Endodermal cell (in vitro differentiated cells): ENCODE results near the gene CPZ. TPM values are rescaled to one million over a fixed set of nuclear protein-coding genes. Genes with fewer than 3 reads are reported as not detected.

Source experiments
- DNase-seq: peaks from one replicate; pipeline ENCODE4 v3.0.0-alpha.2; 2017
- H3K27ac ChIP-seq: 2 replicates; pipeline ENCODE4 v1.5.1; 2013; ENCODE audit warnings: mild to moderate bottlenecking, low read depth, low read length, moderate library complexity
- H3K27me3 ChIP-seq: 2 replicates; pipeline ENCODE4 v1.6.1; 2013; ENCODE audit warnings: mild to moderate bottlenecking, low read length, moderate library complexity; ENCODE audit not compliant: insufficient read depth, control insufficient read depth, poor library complexity, severe bottlenecking
- H3K36me3 ChIP-seq: 2 replicates; pipeline ENCODE4 v1.7.0; 2013; ENCODE audit warnings: mild to moderate bottlenecking, low read length, moderate library complexity; ENCODE audit not compliant: control insufficient read depth, insufficient read depth
- H3K4me1 ChIP-seq: one replicate; pipeline ENCODE4 v1.7.0; 2013; ENCODE audit warnings: low read length; ENCODE audit not compliant: control insufficient read depth, insufficient read depth
- H3K4me3 ChIP-seq: 2 replicates; pipeline ENCODE4 v1.5.1; 2013; ENCODE audit warnings: mild to moderate bottlenecking, low read length, moderate library complexity
- H3K9ac ChIP-seq: 2 replicates; pipeline ENCODE4 v1.6.1; 2013; ENCODE audit warnings: mild to moderate bottlenecking, low read length, moderate library complexity; ENCODE audit not compliant: poor library complexity, severe bottlenecking; ENCODE audit errors: extremely low read depth
- H3K9me3 ChIP-seq: 2 replicates; pipeline ENCODE4 v1.6.1; 2013; ENCODE audit warnings: mild to moderate bottlenecking, low read length, moderate library complexity; ENCODE audit not compliant: control insufficient read depth
- H3K27ac Mint-ChIP-seq: 2 replicates; pipeline ENCODE4 v1.8.0; 2020; ENCODE audit warnings: mixed read lengths
- H3K27me3 Mint-ChIP-seq: 2 replicates; pipeline ENCODE4 v1.8.0; 2021; ENCODE audit warnings: mild to moderate bottlenecking, mixed read lengths; ENCODE audit not compliant: insufficient read depth
- H3K36me3 Mint-ChIP-seq: 2 replicates; pipeline ENCODE4 v1.8.0; 2020; ENCODE audit warnings: low read depth, mixed read lengths
- H3K4me1 Mint-ChIP-seq: 2 replicates; pipeline ENCODE4 v1.8.0; 2020; ENCODE audit warnings: mixed read lengths
- H3K4me3 Mint-ChIP-seq: 2 replicates; pipeline ENCODE4 v1.8.0; 2020; ENCODE audit warnings: mild to moderate bottlenecking, moderate library complexity, mixed read lengths
- H3K9me3 Mint-ChIP-seq: 2 replicates; pipeline ENCODE4 v1.8.0; 2020; ENCODE audit warnings: mild to moderate bottlenecking, mixed read lengths
- WGBS, 2 experiments: methylation state at CpG; one replicate each; pipeline versions ENCODE4 v1.1.5 to v1.1.7; 2013; ENCODE audit warnings: missing lambda C conversion rate in 2 of 2, mixed read lengths in 1 of 2; ENCODE audit not compliant: insufficient coverage in 1 of 2, insufficient read length in 1 of 2; 5-methylcytosine and 5-hydroxymethylcytosine counted together
- total RNA-seq, 2 donors: library from RNA; stranded (reverse); fragmentation: NEBNext Ultra II Directional in 1 of 2; extraction: Animal tissue kit (Norgen Biotek cat#: 25700) in 1 of 2; gene quantifications; 2 replicates in 1 of 2; 3 replicates in 1 of 2; pipeline ENCODE4 v1.2.1, GENCODE V29; 2021
- TF ChIP-seq, protein P1 (sequence below): fragments of 200-600 bp; sonication (generic); conservative IDR thresholded peaks from 2 replicates; pipeline ENCODE4 v1.5.0; 2021; ENCODE audit warnings: antibody characterized with exemption, mild to moderate bottlenecking

Gene CPZ
- total RNA-seq, 2 donors from 2014 or later = 23.9 to 33.6 TPM

GRCh38 chr4:8606966-8607365, 14.4 kb downstream of the CPZ start:
- Histone ChIP-seq H3K4me1 (no peaks in the 10 kb centered on the region), H3K36me3 (peaks cover 12% of the 10 kb centered on the region), H3K9me3 (no peaks in the 10 kb centered on the region), H3K27ac (no peak overlapping the region), H3K9ac (no peak overlapping the region), H3K4me3 (no peak overlapping the region), H3K27me3 (no peaks in the 10 kb centered on the region)
- 86 to 95% methylated on average over 5 to 10 of the region's 10 CpGs for WGBS, 2 experiments
- H3K36me3 Mint-ChIP-seq = peaks cover 3% of the 10 kb centered on the region
- H3K27ac Mint-ChIP-seq = no peak overlapping the region
- H3K9me3 Mint-ChIP-seq = no peaks in the 10 kb centered on the region
- H3K4me1 Mint-ChIP-seq = no peaks in the 10 kb centered on the region
- DNase-seq = no peak
- H3K4me3 Mint-ChIP-seq = no peak overlapping the region
- TF ChIP-seq, protein P1, sequence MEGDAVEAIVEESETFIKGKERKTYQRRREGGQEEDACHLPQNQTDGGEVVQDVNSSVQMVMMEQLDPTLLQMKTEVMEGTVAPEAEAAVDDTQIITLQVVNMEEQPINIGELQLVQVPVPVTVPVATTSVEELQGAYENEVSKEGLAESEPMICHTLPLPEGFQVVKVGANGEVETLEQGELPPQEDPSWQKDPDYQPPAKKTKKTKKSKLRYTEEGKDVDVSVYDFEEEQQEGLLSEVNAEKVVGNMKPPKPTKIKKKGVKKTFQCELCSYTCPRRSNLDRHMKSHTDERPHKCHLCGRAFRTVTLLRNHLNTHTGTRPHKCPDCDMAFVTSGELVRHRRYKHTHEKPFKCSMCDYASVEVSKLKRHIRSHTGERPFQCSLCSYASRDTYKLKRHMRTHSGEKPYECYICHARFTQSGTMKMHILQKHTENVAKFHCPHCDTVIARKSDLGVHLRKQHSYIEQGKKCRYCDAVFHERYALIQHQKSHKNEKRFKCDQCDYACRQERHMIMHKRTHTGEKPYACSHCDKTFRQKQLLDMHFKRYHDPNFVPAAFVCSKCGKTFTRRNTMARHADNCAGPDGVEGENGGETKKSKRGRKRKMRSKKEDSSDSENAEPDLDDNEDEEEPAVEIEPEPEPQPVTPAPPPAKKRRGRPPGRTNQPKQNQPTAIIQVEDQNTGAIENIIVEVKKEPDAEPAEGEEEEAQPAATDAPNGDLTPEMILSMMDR = no peak
- peaks cover 2% of the 10 kb centered on the region for H3K27me3 Mint-ChIP-seq

DNA sequence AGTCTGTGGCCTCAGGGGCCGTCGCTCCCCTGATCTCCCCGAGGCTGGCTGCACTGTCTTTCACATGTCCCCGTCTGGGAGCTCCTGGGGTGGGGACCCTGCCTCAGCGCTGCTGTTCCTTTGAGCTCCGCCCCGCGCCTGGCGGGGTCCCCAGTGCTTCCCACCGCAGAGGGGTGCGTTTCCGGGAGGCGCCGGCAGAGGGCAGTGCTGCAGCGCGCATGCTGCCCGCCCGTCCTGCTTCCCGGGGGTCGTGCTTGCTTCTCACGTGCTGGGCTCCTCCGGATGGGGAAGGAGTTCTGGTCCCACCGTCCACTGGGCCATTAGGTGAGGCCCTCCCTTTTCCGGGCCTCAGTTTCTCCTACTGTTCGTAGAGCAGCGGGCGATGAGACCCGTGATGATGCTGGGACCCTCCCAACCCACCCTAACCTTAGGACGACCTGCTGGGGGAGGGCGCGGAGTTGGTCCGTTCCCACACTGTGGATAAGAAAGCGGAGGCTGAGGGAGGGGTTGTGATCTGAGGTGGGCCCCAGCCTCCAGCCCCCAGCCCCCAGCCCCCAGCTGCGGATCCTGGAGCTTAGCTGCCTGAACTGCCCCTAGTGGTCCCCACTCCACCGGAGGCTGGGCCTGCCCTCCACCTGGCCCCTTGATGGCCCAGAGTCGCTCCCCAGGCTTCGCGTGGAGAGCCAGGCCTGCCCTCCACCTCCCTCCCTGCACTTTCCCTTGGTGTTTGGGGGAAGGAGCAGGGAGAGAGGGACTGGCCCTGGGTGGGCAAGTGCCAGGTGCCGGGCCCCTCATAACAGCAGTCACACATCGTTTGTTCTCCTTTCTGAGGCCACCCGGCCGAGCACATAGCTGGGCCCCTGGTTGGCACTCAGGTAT, 15.3 kb downstream of the CPZ start:
- no peak overlapping the region for H3K4me3 Mint-ChIP-seq
- 20 to 35% methylated on average over 20 to 42 of the region's 42 CpGs for WGBS, 2 experiments
- no peaks in the 10 kb centered on the region for H3K9me3 ChIP-seq
- TF ChIP-seq, protein P1 = peak; percentile 98
- H3K4me3 ChIP-seq = no peak overlapping the region
- peaks cover 2% of the 10 kb centered on the region for H3K27me3 Mint-ChIP-seq
- peaks cover 3% of the 10 kb centered on the region for H3K36me3 Mint-ChIP-seq
- DNase-seq = peak; percentile 95
- H3K36me3 ChIP-seq = peaks cover 12% of the 10 kb centered on the region
- H3K9me3 Mint-ChIP-seq = no peaks in the 10 kb centered on the region
- no peaks in the 10 kb centered on the region for H3K27me3 ChIP-seq
- no peak overlapping the region for H3K27ac Mint-ChIP-seq
- no peaks in the 10 kb centered on the region for H3K4me1 ChIP-seq
- no peak overlapping the region for H3K27ac ChIP-seq
- H3K4me1 Mint-ChIP-seq = no peaks in the 10 kb centered on the region
- no peak overlapping the region for H3K9ac ChIP-seq

GRCh38 chr4:8608714-8609391, 16.3 kb downstream of the CPZ start:
- peaks cover 2% of the 10 kb centered on the region for H3K27me3 Mint-ChIP-seq
- no peaks in the 10 kb centered on the region for H3K4me1 ChIP-seq
- no peak overlapping the region for H3K27ac ChIP-seq
- H3K4me1 Mint-ChIP-seq = no peaks in the 10 kb centered on the region
- TF ChIP-seq, protein P1 = no peak
- no peak overlapping the region for H3K4me3 Mint-ChIP-seq
- peaks cover 6% of the 10 kb centered on the region for H3K36me3 ChIP-seq
- no peak for DNase-seq
- no peaks in the 10 kb centered on the region for H3K9me3 ChIP-seq
- H3K4me3 ChIP-seq = no peak overlapping the region
- H3K27me3 ChIP-seq = no peaks in the 10 kb centered on the region
- no peaks in the 10 kb centered on the region for H3K9me3 Mint-ChIP-seq
- peaks cover 3% of the 10 kb centered on the region for H3K36me3 Mint-ChIP-seq
- WGBS, 2 experiments = 80 to 83% methylated on average over 4 to 5 of the region's 5 CpGs
- H3K9ac ChIP-seq = no peak overlapping the region
- H3K27ac Mint-ChIP-seq = no peak overlapping the region
